WTC11 (cell line): ENCODE results near the gene GPS2. TPM values are rescaled to one million over a fixed set of nuclear protein-coding genes. Genes with fewer than 3 reads are reported as not detected.

Source experiments
- ATAC-seq: fragments of 200-7000 bp; cut with Tn5 transposase; 2 replicates; pipeline ENCODE4 v1.10.0; 2021; ENCODE audit warnings: mild to moderate bottlenecking, moderate library complexity
- CTCF ChIA-PET: fragments of 300-600 bp; sonication (Branson Sonifier 250); formaldehyde crosslinking; loops from one replicate; lab custom pipeline; 2021; ENCODE audit warnings: antibody characterized with exemption; lab: Charles Lee
- POLR2A ChIA-PET: fragments of 350-600 bp; sonication (Branson Sonifier 250); formaldehyde crosslinking; loops from one replicate; lab custom pipeline; 2021; ENCODE audit warnings: antibody characterized with exemption; lab: Charles Lee
- DNase-seq: peaks from one replicate; pipeline ENCODE4 v3.0.0; 2021; ENCODE audit warnings: low spot score
- H3K27ac Mint-ChIP-seq: 2 replicates; pipeline ENCODE4 v1.8.0; 2021; ENCODE audit warnings: mixed read lengths
- H3K27me3 Mint-ChIP-seq: 2 replicates; pipeline ENCODE4 v1.8.0; 2021; ENCODE audit warnings: low read depth, mild to moderate bottlenecking, moderate library complexity, mixed read lengths
- H3K36me3 Mint-ChIP-seq: 2 replicates; pipeline ENCODE4 v1.8.0; 2021; ENCODE audit warnings: mixed read lengths
- H3K4me1 Mint-ChIP-seq: 2 replicates; pipeline ENCODE4 v1.8.0; 2022; ENCODE audit warnings: mixed read lengths
- H3K4me3 Mint-ChIP-seq: 2 replicates; pipeline ENCODE4 v1.8.0; 2021; ENCODE audit warnings: mild to moderate bottlenecking, moderate library complexity, mixed read lengths
- H3K9me3 Mint-ChIP-seq: 2 replicates; pipeline ENCODE4 v1.8.0; 2021; ENCODE audit warnings: mixed read lengths
- ATF1 ChIP-seq: sonication (generic); formaldehyde crosslinking; IDR thresholded peaks from 2 replicates; pipeline ENCODE4 v1.8.1; 2023; ENCODE audit warnings: mild to moderate bottlenecking, moderate library complexity, missing genetic modification reagents
- ATF6 ChIP-seq: sonication (generic); formaldehyde crosslinking; IDR thresholded peaks from 2 replicates; pipeline ENCODE4 v1.8.1; 2023; ENCODE audit warnings: mild to moderate bottlenecking, missing genetic modification reagents
- E2F1 ChIP-seq: sonication (generic); formaldehyde crosslinking; IDR thresholded peaks from 2 replicates; pipeline ENCODE4 v1.8.0; 2022; ENCODE audit warnings: mild to moderate bottlenecking, missing genetic modification reagents
- E2F4 ChIP-seq: sonication (generic); formaldehyde crosslinking; IDR thresholded peaks from 2 replicates; pipeline ENCODE4 v1.8.1; 2022; ENCODE audit warnings: low read depth, mild to moderate bottlenecking, moderate library complexity, missing genetic modification reagents, borderline replicate concordance
- ETV6 ChIP-seq: sonication (generic); formaldehyde crosslinking; IDR thresholded peaks from 2 replicates; pipeline ENCODE4 v1.8.1; 2022; ENCODE audit warnings: mild to moderate bottlenecking, missing genetic modification reagents
- FOXJ3 ChIP-seq: sonication (generic); formaldehyde crosslinking; IDR thresholded peaks from 2 replicates; pipeline ENCODE4 v1.9.0; 2021; ENCODE audit warnings: missing genetic modification reagents, mild to moderate bottlenecking, borderline replicate concordance
- MYBL2 ChIP-seq: sonication (generic); formaldehyde crosslinking; IDR thresholded peaks from 2 replicates; pipeline ENCODE4 v1.8.1; 2023; ENCODE audit warnings: mild to moderate bottlenecking, moderate library complexity, missing genetic modification reagents
- NFATC4 ChIP-seq: fragments of 250-450 bp; sonication (Bioruptor Pico); IDR thresholded peaks from 2 replicates; pipeline ENCODE4 v1.9.0; 2021; ENCODE audit warnings: mild to moderate bottlenecking
- NFYB ChIP-seq: sonication (generic); formaldehyde crosslinking; conservative IDR thresholded peaks from 2 replicates; pipeline ENCODE4 v1.8.0; 2022; ENCODE audit warnings: low read depth, missing genetic modification reagents
- NR3C1 ChIP-seq: sonication (generic); formaldehyde crosslinking; conservative IDR thresholded peaks from 2 replicates; pipeline ENCODE4 v1.8.1; 2023; ENCODE audit warnings: low read depth, mild to moderate bottlenecking, missing genetic modification reagents
- OVOL2 ChIP-seq: fragments of 250-450 bp; sonication (Bioruptor Pico); IDR thresholded peaks from 2 replicates; pipeline ENCODE4 v1.9.0; 2021; ENCODE audit warnings: mild to moderate bottlenecking, borderline replicate concordance
- PRDM15 ChIP-seq: sonication (generic); formaldehyde crosslinking; IDR thresholded peaks from 2 replicates; pipeline ENCODE4 v1.8.0; 2022; ENCODE audit warnings: missing genetic modification reagents
- RELA ChIP-seq: sonication (generic); formaldehyde crosslinking; IDR thresholded peaks from 2 replicates; pipeline ENCODE4 v1.8.1; 2022; ENCODE audit warnings: missing genetic modification reagents, mild to moderate bottlenecking, borderline replicate concordance
- SMAD3 ChIP-seq: sonication (generic); formaldehyde crosslinking; IDR thresholded peaks from 2 replicates; pipeline ENCODE4 v1.8.0; 2022; ENCODE audit warnings: missing genetic modification reagents, mild to moderate bottlenecking, borderline replicate concordance
- SMAD4 ChIP-seq: sonication (generic); formaldehyde crosslinking; IDR thresholded peaks from 2 replicates; pipeline ENCODE4 v1.8.0; 2022; ENCODE audit warnings: mild to moderate bottlenecking, missing genetic modification reagents
- TEAD4 ChIP-seq: sonication (generic); formaldehyde crosslinking; IDR thresholded peaks from 2 replicates; pipeline ENCODE4 v1.8.0; 2022; ENCODE audit warnings: mild to moderate bottlenecking, missing genetic modification reagents
- USF1 ChIP-seq: sonication (generic); formaldehyde crosslinking; IDR thresholded peaks from 2 replicates; pipeline ENCODE4 v1.8.0; 2022; ENCODE audit warnings: mild to moderate bottlenecking, missing genetic modification reagents
- ZBTB21 ChIP-seq: sonication (generic); formaldehyde crosslinking; IDR thresholded peaks from 2 replicates; pipeline ENCODE4 v1.8.1; 2023; ENCODE audit warnings: mild to moderate bottlenecking, missing genetic modification reagents, borderline replicate concordance
- ZNF263 ChIP-seq: sonication (generic); formaldehyde crosslinking; IDR thresholded peaks from 2 replicates; pipeline ENCODE4 v1.8.1; 2022; ENCODE audit warnings: low read depth, mild to moderate bottlenecking, moderate library complexity, missing genetic modification reagents
- total RNA-seq: library from RNA; stranded (reverse); gene quantifications from 3 replicates; pipeline ENCODE4 v1.2.3, GENCODE V29; 2021
- TF ChIP-seq, protein P1 (sequence below): fragments of 200-600 bp; IDR thresholded peaks from 2 replicates; pipeline ENCODE4 v1.8.0; 2022; ENCODE audit warnings: antibody characterized with exemption
- TF ChIP-seq, protein P2 (sequence below): sonication (generic); formaldehyde crosslinking; conservative IDR thresholded peaks from 2 replicates; pipeline ENCODE4 v1.8.1; 2023; ENCODE audit warnings: mild to moderate bottlenecking, low read depth, missing genetic modification reagents, moderate library complexity

Gene GPS2
- total RNA-seq, 1 experiment from 2014 or later, result 55.9 TPM

GRCh38 chr17:7328840-7329373, 13.7 kb upstream of the GPS2 start, which contains the start of gene NEURL4:
NEURL4 (minus strand) TSS chr17:7329335; CDS start chr17:7329312, 23 bp downstream.
- Mint-ChIP-seq H3K27ac (peak within 1 kb of the TSS; percentile 100), H3K27me3 (no peaks in the 10 kb centered on the region), H3K36me3 (peaks cover 12% of the 10 kb centered on the region), H3K4me1 (peaks cover 24% of the 10 kb centered on the region), H3K4me3 (peak within 1 kb of the TSS; percentile 93)
- ATAC-seq, result peak; percentile 2
- DNase-seq, result peak; percentile 38
- POLR2A ChIA-PET, result interaction anchor here (0.8 to 2.0 kb wide), 14 partner anchors 8 to 358 kb away, joined by 3 to 21 read pairs (median 4); partner anchors contain the start of genes GPS2, MPDU1, PHF23 and TMEM102
- TF ChIP-seq, protein P1, sequence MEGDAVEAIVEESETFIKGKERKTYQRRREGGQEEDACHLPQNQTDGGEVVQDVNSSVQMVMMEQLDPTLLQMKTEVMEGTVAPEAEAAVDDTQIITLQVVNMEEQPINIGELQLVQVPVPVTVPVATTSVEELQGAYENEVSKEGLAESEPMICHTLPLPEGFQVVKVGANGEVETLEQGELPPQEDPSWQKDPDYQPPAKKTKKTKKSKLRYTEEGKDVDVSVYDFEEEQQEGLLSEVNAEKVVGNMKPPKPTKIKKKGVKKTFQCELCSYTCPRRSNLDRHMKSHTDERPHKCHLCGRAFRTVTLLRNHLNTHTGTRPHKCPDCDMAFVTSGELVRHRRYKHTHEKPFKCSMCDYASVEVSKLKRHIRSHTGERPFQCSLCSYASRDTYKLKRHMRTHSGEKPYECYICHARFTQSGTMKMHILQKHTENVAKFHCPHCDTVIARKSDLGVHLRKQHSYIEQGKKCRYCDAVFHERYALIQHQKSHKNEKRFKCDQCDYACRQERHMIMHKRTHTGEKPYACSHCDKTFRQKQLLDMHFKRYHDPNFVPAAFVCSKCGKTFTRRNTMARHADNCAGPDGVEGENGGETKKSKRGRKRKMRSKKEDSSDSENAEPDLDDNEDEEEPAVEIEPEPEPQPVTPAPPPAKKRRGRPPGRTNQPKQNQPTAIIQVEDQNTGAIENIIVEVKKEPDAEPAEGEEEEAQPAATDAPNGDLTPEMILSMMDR, result no peak
- no peak; the same call in 1 of the 2 replicates for TF ChIP-seq ZBTB21 (CRISPR knock-in tag)
- TF ChIP-seq NR3C1 (CRISPR knock-in tag), result 0 out of 2 replicates have a peak, but pooled peaks have one; percentile 11
- TF ChIP-seq SMAD3 (CRISPR knock-in tag), result 0 out of 2 replicates have a peak, but pooled peaks have one; percentile 12
- TF ChIP-seq TEAD4 (CRISPR knock-in tag), result no peak
- TF ChIP-seq, all 79 proteins: peak for 2
- CTCF ChIA-PET, result interaction anchor here (0.6 to 2.2 kb wide), 23 partner anchors 14 to 590 kb away, joined by 3 to 27 read pairs (median 5); partner anchors contain the start of genes GABARAP, GPS2, PLSCR3 and SLC2A4
- no peaks in the 10 kb centered on the region for H3K9me3 Mint-ChIP-seq

DNA sequence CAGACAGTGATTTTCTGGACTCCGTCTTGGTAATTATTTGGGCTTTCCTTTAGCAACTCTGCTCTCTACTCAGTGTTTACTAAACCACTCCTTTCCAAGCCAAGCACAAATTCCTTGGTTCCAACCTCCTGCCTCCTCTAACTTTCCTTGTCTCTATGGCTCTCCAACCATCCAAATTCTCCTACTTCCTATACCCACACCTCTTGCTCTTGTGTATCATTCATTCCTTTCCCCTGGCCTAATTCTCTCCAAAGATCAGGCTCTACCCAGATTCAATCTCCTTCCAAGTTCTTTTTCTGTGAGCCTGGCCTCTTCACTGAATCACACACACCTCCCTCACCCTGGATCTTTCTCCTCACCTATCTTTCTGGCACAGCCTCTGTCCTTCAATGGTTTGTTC, 12.8 kb upstream of the GPS2 start:
- CTCF ChIA-PET, result no interaction called here
- no peak for DNase-seq
- peaks cover 24% of the 10 kb centered on the region for H3K4me1 Mint-ChIP-seq
- no peaks in the 10 kb centered on the region for H3K9me3 Mint-ChIP-seq
- H3K27me3 Mint-ChIP-seq, result no peaks in the 10 kb centered on the region
- POLR2A ChIA-PET, result no interaction called here
- peak overlapping the region; percentile 20; the same call in 1 of the 2 replicates for H3K27ac Mint-ChIP-seq
- H3K36me3 Mint-ChIP-seq, result peaks cover 17% of the 10 kb centered on the region
- H3K4me3 Mint-ChIP-seq, result peak overlapping the region; percentile 93
- no peak for ATAC-seq
- TF ChIP-seq ETV6, result no peak
- TF ChIP-seq USF1, result no peak
- TF ChIP-seq PRDM15 (CRISPR knock-in tag), result no peak
- no peak for TF ChIP-seq RELA (CRISPR knock-in tag)
- TF ChIP-seq SMAD4, result no peak
- TF ChIP-seq ZNF263 (CRISPR knock-in tag), result no peak
- TF ChIP-seq E2F4 (CRISPR knock-in tag), result no peak
- TF ChIP-seq E2F1 (CRISPR knock-in tag), result no peak
- TF ChIP-seq NFYB (CRISPR knock-in tag), result no peak
- TF ChIP-seq ATF6 (CRISPR knock-in tag), result no peak
- no peak for TF ChIP-seq NFATC4 (CRISPR knock-in tag)
- TF ChIP-seq ATF1 (CRISPR knock-in tag), result no peak
- no peak for TF ChIP-seq FOXJ3 (CRISPR knock-in tag)
- TF ChIP-seq, protein P2, sequence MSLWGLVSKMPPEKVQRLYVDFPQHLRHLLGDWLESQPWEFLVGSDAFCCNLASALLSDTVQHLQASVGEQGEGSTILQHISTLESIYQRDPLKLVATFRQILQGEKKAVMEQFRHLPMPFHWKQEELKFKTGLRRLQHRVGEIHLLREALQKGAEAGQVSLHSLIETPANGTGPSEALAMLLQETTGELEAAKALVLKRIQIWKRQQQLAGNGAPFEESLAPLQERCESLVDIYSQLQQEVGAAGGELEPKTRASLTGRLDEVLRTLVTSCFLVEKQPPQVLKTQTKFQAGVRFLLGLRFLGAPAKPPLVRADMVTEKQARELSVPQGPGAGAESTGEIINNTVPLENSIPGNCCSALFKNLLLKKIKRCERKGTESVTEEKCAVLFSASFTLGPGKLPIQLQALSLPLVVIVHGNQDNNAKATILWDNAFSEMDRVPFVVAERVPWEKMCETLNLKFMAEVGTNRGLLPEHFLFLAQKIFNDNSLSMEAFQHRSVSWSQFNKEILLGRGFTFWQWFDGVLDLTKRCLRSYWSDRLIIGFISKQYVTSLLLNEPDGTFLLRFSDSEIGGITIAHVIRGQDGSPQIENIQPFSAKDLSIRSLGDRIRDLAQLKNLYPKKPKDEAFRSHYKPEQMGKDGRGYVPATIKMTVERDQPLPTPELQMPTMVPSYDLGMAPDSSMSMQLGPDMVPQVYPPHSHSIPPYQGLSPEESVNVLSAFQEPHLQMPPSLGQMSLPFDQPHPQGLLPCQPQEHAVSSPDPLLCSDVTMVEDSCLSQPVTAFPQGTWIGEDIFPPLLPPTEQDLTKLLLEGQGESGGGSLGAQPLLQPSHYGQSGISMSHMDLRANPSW (CRISPR knock-in tag), result no peak
- TF ChIP-seq MYBL2 (CRISPR knock-in tag), result no peak
- no peak for TF ChIP-seq OVOL2 (CRISPR knock-in tag)
